ENCODE results near the gene TMOD3.

DNA sequence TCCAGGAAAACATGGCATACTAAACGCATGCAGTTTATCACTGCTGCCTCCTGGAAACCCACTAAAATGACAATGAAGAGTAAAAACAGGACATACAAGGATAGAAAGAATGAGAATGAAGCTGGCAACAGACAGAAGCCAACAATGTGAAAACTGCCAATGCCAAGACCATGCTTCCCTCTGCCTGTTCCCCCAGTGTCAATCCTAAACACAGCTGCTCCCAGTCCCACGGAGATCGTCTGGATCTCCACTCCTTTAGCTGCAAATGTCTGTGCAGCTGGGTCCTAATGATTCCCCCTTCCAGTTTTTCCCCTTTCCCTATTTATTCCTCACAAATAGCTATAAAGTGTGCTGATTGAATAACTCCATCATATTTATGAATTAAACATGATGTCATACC is 126.1 kb downstream of the TMOD3 start:
- TF ChIP-seq POLR2AphosphoS5 (IDR thresholded peaks at IDR 0.05; ENCODE audit: borderline replicate concordance, low read depth, low read length) (no peak), EZH2 (IDR thresholded peaks at IDR 0.05) (no peak)
